Measurements from ENCODE around the gene KRT77.
"Not testable (repeated sequence)": the region's sequence is repeated elsewhere in the genome, so short reads cannot be mapped to it uniquely, and the experiment has no call there.

The KRT77 gene

DNA sequence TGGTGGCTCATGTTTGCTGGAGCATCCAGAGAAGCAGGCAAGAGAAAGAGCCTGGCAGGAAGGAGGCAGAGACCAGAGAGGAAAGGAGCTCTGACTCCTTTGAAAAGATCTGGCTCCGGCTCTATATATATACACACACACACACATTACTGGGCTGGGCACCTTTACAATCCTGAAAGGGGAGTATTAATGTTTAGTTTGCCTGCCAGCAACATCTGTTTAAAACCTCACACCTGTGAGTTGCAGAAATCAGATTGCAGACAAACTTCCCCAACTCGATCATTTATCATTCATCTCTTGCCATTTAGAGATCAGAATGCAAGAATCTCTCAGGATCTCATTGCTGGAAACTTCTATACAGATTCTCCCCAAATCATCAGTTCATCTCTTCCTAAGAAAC is at the start of gene KRT77:
Gene KRT77, minus strand, starts transcription at position 101 of the 400 bp plus-strand sequence. Its CDS starts 90 bp downstream, at position 11.
- no peak for DNase-seq (ENCODE audit: low spot score)

DNA sequence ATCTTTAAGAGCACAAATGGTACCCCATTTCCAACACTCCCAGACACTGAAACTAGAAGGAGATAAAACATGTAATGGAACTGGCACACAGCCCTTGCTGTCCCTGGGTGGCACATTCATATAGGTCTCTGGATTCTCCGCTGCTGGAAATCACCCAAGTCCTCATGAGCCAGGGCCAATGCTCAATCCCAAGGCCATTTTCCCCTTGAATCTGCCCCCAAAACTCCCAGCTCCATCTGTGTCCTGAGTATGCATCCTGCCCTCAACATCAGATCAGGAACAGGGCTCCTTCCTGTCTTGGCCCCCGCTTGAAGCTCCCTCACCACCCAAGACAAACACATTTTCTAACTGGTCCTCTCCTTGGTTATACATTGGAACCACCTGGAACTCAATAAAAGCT is 49.2 kb upstream of the KRT77 start:
- no peak for DNase-seq (ENCODE audit: low spot score)

GRCh38 chr12:52751795-52752194 is 48.5 kb upstream of the KRT77 start:
- no peak for DNase-seq (ENCODE audit: low spot score)

GRCh38 chr12:52750532-52750931 is 47.2 kb upstream of the KRT77 start:
- DNase-seq (ENCODE audit: low spot score): not testable (repeated sequence)

- no peak for DNase-seq (ENCODE audit: low spot score)
Observed at GRCh38 chr12:52749827-52750226, 46.5 kb upstream of the KRT77 start.

DNA sequence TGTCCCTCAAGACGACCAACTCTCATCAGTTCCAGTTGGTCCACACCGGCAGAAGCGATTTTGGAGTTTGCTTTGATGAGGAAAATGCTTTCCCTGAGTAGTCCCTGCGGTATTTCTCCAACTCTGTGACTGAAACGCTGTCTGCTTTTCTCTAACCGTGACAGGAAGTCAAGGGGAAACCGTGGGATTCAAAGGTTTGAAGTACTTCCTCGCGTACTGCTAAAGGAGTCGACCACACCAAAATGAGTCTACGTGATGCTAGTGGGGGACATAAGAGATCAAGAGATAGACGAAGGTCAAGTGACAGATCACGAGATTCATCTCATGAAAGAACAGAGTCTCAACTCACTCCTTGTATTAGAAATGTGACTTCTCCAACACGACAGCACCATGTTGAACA is 45.3 kb upstream of the KRT77 start:
- DNase-seq (ENCODE audit: low spot score): no peak

DNA sequence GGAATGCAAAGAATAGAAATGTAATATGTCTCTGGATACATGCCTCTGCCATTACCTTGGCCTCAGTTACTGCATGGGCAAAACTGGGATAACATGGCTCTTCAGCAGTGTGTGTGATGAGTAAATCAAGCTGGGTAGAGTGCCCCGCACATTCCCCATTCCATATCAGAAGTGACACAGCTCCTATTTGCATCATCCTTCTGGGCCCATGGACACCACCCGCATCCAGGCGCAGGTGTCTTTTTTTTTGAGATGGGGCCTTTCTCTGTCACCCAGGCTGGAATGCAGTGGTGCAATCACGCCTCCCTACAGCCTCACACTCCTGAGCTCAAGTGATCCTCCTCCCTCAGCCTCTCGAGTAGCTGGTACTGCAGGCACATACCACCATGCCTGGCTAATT is 42.2 kb upstream of the KRT77 start:
- DNase-seq (ENCODE audit: low spot score): no peak

DNA sequence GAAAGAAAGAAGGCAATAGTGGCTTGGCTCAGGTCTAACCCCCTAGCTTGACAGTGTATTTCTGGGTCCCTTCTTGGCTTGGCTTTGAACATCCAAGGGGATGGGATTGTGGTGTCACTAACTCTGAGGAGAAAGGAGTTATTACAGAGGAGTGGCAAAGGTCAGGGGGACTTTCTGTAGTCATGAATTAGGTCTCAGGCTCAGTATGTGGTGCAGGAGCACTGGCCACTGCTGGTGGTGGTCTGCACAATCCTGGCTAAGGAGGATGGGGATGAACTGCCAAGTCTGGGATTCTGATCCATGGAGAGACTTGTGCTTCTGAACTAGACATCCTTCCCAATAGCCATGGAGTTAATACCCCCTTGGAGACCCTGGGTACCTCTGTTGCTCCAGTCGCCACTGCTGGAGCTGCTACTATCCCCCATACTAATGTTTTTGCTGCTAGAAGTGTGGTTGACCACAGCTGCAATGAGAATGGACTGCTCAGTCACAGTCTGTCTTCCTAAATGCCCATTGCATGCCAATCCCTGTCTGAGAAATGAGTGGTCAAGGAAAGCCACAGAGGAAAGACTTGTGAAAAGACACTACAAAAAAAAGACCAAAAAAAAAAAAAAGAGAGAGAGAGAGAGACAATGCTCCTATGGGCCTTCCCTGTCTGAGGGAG is 41.3 kb upstream of the KRT77 start:
- DNase-seq (ENCODE audit: low spot score): no peak

DNA sequence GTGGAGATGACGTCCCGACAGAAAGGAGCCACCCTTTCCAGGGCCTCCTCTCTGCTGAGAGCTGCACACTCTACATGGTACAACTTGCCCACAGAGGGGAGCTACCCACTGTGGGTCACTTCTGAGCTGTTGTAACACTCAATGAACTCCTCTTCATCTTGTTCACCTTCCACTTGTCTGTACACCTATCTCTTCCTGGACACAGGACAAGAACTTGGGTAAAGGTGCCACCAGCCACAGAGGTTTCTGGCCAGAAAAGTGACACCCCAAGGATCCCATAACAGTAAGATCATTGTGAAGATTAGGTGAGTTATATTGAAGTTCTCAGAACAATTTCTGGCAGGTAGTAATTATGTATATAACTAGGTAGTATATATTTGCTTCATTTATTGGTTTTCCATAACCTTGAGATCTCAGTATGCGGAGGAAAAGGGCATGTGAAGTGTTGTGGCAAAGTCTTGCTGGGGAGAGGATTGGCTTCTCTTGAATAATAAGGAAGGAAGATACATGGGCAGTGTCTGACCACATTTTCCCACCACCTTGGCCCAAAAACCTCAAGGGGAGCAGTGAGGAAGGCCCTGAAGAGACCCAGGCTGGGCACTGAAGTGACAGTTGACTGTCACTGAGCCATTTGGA is 39.6 kb upstream of the KRT77 start:
- no peak for DNase-seq (ENCODE audit: low spot score)

- DNase-seq (ENCODE audit: low spot score): no peak
Observed at GRCh38 chr12:52742196-52742580, 38.9 kb upstream of the KRT77 start.

DNA sequence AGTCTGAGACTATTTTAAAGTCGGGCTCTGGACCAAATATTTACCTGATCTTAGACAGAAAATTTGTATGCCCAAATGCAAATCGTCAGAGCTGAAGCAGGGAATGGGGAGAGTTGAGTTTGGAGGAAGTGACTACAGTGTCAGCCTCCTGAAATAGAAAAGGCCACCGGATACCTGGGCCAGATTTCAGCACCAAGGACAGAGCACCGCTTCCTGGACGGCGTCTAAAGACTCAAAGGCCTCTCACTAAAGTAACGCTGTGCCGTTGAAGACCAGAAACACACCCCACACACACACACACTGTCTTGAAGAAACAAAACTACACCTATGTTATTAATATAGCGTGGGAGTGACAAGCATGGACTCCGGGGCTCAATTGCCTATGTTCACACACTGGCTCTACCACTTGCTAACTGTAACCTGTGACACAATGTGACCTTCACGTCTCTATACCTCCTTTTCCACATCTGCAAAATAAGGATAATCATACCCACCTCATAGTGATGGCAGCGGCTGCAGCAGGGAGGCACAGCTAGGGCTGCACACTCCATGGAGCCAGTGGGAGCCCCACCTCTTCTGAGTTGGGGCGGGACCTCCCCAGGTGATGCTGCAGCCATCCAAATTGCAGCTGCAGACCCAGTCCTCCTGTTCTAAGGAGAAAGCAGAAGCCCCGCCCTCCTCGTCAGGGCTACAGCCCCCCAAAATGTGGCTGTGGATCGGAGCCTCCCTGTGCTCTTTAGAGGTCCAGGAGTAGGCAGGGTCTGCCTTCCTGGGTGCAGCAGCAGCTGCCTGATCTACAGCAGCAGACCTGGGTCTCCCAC is 38.3 kb upstream of the KRT77 start:
- DNase-seq (ENCODE audit: low spot score): peak; percentile 23

DNA sequence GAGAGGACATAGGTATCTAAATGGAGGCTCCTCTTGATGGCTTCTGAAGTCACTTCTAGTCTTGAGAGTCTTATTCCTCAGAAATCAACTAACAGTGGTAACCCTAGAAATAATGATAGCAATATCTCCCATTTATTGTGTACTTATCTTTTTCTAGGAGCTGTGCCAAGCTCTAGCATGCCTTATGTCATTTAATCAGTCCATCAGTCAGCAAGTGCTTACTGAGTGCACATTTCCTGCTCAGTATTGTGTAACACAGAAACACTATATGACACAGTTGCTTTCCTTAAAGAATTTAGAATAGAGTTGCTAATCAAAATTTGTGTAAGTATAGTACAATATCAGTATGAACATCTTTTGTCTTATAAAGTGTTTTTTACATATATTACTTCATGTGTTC is 37.3 kb upstream of the KRT77 start:
- DNase-seq (ENCODE audit: low spot score): no peak

GRCh38 chr12:52739963-52740362 is 36.6 kb upstream of the KRT77 start:
- DNase-seq (ENCODE audit: low spot score): no peak

GRCh38 chr12:52735816-52736632 is 32.7 kb upstream of the KRT77 start:
- no peak for DNase-seq (ENCODE audit: low spot score)

DNA sequence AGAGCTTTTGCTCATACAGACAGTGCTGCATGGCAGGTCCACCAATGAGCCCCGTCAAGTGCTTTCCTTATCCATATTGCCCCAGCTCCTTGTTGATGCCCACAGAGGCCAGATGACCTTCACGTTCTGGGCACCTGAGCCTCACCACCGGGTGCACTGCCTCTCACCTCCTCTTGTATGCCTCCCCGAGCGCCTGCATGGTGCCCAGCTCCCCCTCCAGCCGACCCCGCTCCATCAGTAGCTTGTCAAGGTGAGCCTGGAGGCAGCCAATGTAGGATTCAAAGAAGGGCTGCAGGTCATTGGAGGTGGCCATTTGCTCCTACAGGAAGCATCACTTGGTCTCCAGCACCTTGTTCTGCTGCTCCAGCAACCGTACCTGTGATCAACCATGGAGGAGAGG is 31.8 kb upstream of the KRT77 start:
- no peak for DNase-seq (ENCODE audit: low spot score)

DNA sequence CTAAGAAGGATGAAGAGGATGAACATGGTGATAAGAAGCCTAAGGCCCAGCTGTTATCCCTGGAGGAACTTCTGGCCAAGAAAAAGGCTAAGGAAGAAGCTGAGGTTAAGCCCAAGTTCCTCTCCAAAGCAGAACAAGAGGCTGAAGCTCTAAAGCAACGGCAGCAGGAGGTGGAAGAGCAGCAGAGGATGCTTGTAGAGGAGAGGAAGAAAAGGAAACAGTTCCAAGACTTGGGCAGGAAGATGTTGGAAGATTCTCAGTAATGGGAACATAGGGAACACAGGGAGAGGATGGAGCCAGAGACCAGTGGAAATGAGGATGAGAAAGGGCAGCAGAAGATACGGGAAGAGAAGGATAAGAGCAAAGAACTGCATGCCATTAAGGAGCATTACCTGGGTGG is 27.5 kb upstream of the KRT77 start:
- DNase-seq (ENCODE audit: low spot score): no peak

DNA sequence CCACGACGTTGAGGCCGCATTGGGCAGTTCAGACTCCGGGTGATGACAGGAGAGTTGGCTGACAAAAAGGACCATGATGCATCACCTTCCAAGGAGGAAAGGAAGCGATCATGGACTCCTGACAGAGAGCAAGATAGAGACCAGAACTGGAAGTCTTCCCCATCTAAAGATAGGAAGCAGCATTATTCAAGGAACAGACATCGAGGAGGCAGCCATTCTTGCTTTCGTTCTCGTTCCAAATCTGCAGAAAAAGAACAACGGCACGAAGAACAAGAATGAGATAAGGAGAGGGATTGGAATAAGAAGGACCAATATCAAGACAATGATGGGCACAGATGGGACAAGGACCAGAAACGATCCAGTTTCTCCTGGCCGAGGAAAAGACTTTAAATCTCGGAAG is 27.1 kb upstream of the KRT77 start:
- DNase-seq (ENCODE audit: low spot score): no peak

GRCh38 chr12:52729147-52729546 is 25.8 kb upstream of the KRT77 start:
- DNase-seq (ENCODE audit: low spot score): no peak

DNA sequence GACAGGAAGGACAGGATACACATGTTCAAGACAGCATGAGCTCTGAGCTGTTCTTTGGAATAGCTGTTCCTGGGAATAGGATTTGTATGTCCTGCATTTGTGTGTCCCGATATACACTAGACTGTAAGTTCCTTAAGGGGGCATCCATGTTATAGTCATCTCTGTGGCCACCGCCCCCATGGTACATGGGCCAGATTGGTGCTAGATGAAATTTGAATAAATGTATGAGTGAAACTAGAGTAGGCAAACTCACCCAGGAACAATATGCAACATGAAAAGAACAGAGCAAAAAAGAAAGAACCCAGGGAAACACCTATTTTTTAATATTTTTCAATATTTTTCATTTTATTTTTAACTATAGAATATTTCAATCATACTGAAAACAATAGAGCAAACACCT is 25.1 kb upstream of the KRT77 start:
- no peak for DNase-seq (ENCODE audit: low spot score)

- DNase-seq (ENCODE audit: low spot score): no peak
Observed at GRCh38 chr12:52727037-52727436, 23.7 kb upstream of the KRT77 start.

GRCh38 chr12:52726451-52726850 is 23.1 kb upstream of the KRT77 start:
- no peak for DNase-seq (ENCODE audit: low spot score)

DNA sequence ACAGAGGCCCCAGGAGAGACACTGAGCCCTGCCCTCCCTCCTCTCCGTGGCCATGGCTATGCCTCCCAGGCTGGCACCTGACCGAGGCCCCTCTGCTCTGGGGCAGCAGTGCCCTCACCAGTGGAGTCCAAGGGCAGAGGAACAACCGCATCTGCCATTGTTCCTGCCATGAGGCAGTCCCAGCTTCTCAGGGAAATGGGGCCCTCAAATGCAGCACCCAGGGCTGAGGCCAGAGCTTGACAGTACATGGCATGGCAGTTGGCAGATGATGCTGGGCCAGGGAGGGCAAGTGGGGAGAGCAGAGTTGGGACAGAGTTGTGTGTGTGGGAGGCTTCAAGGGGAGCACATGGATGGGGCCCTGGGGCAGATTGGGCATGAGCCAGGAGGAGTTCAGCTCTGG is 21.1 kb upstream of the KRT77 start:
- DNase-seq (ENCODE audit: low spot score): no peak

All from hepatic stellate cell (primary cell).